EH (cell line): Measurements from ENCODE around the gene OR2A12.
"Not testable (repeated sequence)": the region's sequence is repeated elsewhere in the genome, so short reads cannot be mapped to it uniquely, and the experiment has no call there.

Experiments used
- DNase-seq: peaks from one replicate; pipeline ENCODE4 v3.0.0-alpha.2; 2015; ENCODE audit warnings: low read depth

Gene OR2A12, protein sequence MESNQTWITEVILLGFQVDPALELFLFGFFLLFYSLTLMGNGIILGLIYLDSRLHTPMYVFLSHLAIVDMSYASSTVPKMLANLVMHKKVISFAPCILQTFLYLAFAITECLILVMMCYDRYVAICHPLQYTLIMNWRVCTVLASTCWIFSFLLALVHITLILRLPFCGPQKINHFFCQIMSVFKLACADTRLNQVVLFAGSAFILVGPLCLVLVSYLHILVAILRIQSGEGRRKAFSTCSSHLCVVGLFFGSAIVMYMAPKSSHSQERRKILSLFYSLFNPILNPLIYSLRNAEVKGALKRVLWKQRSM

GRCh38 chr7:144085978-144086377 lies at the start of gene OR2A12:
OR2A12 (plus strand) TSS chr7:144086278; CDS start chr7:144095108, 8,830 bp downstream.
- DNase-seq, result no peak

- DNase-seq, result peak; percentile 22
These were observed 49.7 kb upstream of the OR2A12 start for GRCh38 chr7:144036302-144036885.

GRCh38 chr7:144037414-144038035 lies 48.6 kb upstream of the OR2A12 start:
- peak; percentile 15 for DNase-seq

GRCh38 chr7:144038887-144039286 lies 47.2 kb upstream of the OR2A12 start:
- DNase-seq, result no peak

DNA sequence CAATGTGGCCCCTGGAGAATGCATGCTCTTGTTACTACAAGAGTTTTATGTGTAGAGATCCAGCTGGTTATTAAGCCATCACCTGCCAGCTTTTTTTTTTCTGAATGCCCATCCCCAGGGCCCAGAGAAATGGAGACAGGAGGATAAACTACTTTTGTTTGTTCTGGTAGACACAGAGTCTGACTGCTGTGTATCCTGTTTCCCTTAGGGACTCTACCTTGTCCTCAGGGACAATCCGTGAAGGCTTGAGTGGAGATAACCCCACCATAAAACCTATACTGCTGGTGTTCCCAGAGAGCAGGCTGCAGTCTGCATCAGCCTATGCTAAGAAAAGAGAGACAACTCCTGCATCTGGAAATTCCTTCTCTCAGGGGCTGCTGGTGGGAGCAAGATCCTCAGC lies 37.4 kb upstream of the OR2A12 start, which contains the start of gene OR2A5:
TSS of gene OR2A5 (plus strand) at position 301 of the 400 bp plus-strand sequence. CDS start 1,454 bp downstream, outside the sequence.
- DNase-seq, result no peak

GRCh38 chr7:144049491-144049890 lies 36.6 kb upstream of the OR2A12 start:
- no peak for DNase-seq

DNA sequence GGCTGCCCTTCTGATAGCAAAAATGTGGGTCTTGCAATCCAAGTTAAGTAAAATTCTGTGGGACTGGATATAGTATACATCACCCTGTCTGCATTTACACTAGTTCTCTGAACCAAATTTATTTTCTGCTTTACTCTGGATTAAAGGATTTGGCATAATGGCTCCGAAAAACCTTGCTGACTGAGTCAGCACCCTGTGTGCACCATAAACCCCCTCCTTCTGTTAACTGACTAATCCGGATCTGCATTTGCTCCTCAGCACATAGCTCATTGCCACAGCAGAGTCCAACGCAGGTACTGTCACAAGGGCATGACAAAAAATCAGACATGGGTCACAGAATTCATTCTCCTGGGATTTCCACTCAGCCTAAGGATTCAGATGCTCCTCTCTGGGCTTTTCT lies 36.0 kb upstream of the OR2A12 start:
- no peak for DNase-seq

DNA sequence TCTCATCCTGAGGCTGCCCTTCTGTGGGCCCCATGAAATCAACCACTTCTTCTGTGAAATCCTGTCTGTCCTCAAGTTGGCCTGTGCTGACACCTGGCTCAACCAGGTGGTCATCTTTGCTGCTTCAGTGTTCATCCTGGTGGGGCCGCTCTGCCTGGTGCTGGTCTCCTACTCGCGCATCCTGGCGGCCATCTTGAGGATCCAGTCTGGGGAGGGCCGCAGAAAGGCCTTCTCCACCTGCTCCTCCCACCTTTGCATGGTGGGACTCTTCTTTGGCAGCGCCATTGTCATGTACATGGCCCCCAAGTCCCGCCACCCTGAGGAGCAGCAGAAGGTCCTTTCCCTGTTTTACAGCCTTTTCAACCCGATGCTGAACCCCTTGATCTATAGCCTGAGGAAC lies 35.2 kb upstream of the OR2A12 start:
- DNase-seq, result not testable (repeated sequence)

- peak; percentile 24 for DNase-seq
These were observed 28.1 kb upstream of the OR2A12 start for GRCh38 chr7:144057954-144058353.

- no peak for DNase-seq
These were observed 22.4 kb upstream of the OR2A12 start for GRCh38 chr7:144063710-144064109.

DNA sequence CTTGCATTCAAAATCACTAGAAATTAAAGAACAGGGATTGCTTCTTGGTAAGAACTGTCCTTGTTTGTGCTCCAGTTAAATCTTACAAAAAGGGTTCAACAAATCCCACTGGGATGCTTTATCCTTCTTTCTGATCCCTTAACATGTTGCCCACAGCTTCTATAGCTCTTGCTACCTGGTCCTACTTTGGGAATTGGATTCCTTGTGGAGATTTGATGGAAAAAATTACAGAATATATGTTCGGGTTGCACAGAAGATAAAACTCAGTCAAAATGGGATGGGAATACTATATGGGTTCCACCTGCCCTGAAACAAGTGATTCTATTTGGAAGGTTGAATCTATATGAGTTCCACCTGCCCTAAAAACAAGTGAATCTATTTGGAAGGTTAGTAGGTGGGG lies 16.6 kb upstream of the OR2A12 start, which contains the start of gene OR2A25:
TSS of gene OR2A25 (plus strand) at position 301 of the 400 bp plus-strand sequence. CDS start 4,409 bp downstream, outside the sequence.
- no peak for DNase-seq

GRCh38 chr7:144069953-144070352 lies 16.1 kb upstream of the OR2A12 start:
- no peak for DNase-seq

- no peak for DNase-seq
These were observed 11.7 kb upstream of the OR2A12 start for GRCh38 chr7:144074374-144074773.

DNA sequence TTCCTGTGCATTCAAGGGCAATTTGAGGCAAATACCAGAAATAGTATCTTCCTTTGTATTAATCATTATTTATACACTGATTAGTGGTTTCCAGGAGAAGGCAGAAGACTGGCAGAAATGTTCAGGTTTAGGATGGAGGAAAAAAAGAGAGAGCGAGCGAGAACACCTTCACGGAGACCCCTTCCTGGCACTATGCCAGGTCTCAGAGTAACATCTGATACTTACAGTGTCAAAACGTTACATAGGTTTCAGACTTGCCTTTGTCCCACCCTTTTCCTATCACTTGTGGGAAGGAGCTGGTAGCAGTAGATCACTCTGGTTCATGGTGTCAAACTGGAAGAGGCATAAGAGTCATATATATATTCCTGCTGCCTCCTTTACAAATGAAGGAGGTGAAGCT lies 652 bp downstream of the OR2A12 start:
- DNase-seq, result no peak

GRCh38 chr7:144087230-144087629 lies 1.2 kb downstream of the OR2A12 start:
- no peak for DNase-seq

- no peak for DNase-seq
These were observed 4.6 kb downstream of the OR2A12 start for GRCh38 chr7:144090667-144091066.

DNA sequence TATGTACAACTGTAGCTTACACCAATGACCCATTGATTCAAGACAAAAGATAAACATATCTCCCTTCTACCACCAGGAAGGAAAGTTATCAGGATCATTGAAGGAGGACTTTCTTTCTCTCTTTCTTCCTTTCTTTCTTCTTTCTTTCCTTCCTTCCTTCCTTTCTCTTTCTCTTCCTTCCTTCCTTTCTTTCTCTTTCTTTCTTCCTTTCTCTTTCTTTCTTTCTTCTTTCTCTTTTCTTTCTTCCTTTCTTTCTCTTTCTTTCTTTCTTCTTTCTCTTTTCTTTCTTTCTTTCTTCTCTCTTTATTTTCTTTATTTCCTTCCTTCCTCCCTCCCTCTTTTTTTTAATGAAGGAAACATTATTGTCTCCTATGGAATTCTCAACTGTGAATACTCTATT lies 12.7 kb downstream of the OR2A12 start:
- no peak for DNase-seq

DNA sequence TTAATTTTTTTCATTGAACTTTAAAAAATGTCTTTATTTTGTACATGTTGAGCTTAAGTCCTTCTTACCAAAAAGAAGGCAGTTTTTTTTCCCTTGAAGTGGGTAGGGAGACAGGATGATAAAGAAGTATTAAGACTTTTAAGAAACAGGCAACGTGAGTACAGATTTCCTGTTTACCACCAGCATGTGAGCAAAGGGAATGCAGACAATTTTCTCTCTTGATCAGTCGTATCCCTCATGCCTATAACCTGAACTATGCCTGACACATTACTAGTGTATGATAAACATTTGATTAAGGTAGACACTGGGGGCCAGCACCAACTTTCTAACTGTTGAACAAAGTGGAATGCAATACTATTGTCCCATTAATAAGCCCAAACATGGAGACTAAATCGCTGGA lies 14.5 kb downstream of the OR2A12 start:
- DNase-seq, result no peak

- no peak for DNase-seq
These were observed 16.0 kb downstream of the OR2A12 start for GRCh38 chr7:144102041-144102440.

DNA sequence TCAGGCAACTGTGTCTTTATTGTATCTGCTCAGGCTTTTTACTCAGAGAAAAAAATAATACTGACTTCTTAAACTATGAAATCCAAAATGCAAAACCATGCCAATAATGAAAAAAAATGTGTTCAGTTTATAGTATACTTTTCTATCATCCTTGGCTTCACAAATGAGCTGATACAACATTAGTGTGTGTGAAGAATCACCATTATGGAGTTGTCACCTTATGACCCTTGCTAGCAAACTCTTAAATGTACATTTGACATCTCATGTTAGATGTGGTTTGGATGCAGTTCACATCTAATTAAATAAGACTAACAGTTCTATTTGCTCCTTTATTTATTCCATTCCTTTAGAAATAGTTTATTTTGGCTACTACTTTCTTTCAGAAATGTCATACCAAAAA lies 19.1 kb downstream of the OR2A12 start:
- DNase-seq, result no peak

GRCh38 chr7:144109283-144109682 lies 23.2 kb downstream of the OR2A12 start, which contains the start of gene OR2A2:
OR2A2 (plus strand) TSS chr7:144109583; CDS start chr7:144109583, 0 bp downstream.
- no peak for DNase-seq

DNA sequence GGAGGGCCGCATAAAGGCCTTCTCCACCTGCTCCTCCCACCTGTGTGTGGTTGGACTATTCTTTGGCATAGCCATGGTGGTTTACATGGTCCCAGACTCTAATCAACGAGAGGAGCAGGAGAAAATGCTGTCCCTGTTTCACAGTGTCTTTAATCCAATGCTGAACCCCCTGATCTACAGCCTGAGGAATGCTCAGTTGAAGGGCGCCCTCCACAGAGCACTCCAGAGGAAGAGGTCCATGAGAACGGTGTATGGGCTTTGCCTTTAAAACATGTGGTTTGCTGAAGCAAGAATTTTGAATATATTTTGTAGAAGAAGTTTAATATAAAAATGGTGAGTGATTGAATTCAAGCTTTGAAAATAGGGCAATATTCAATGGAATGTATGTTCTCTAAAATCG lies 24.2 kb downstream of the OR2A12 start:
- DNase-seq, result no peak

DNA sequence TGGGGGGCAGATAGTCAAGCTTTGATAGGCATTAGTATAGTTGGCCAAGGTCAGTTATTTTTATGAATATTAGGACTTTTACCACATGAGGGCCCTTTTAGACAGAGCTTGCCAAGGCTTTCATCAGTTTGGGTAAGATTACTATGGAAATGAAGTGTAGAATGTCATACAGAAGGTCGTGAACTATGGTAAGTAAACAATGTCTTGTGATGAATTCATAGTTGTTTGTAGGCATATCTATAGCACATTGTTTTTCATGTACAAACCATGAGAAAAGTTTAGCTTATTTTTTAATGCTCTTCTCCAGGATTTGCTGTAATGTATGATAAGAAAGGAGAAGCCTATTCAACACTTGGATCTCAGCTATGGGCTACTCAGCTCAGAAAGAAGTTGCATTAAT lies 27.6 kb downstream of the OR2A12 start:
- no peak for DNase-seq
